Gastroesophageal sphincter (tissue), 4 donors: ENCODE results near the gene RNF8. TPM values are rescaled to one million over a fixed set of nuclear protein-coding genes. Genes with fewer than 3 reads are reported as not detected.
"Not testable (repeated sequence)": the region's sequence is repeated elsewhere in the genome, so short reads cannot be mapped to it uniquely, and the experiment has no call there.

Source experiments
- ATAC-seq: fragments of 150-250 bp; one replicate; pipeline ENCODE4 v1.9.1; 2016; ENCODE audit warnings: mild to moderate bottlenecking, moderate library complexity
- H3K27ac ChIP-seq, 4 donors: fragments of 200-600 bp; sonication (generic) in 3 of 4; 1 replicate in 3 of 4; 2 replicates in 1 of 4; pipeline ENCODE4 v1.5.1; 2016 to 2019
- H3K27me3 ChIP-seq: fragments of 200-600 bp; sonication (generic); one replicate; pipeline ENCODE4 v1.5.1; 2019
- H3K36me3 ChIP-seq, 2 donors: fragments of 200-600 bp; sonication (generic); one replicate each; pipeline ENCODE4 v1.5.1; 2019; ENCODE audit warnings: control low read depth in 1 of 2
- H3K4me1 ChIP-seq, 3 donors: fragments of 200-600 bp; sonication (generic); 1 replicate in 2 of 3; 2 replicates in 1 of 3; pipeline ENCODE4 v1.5.1; 2016 to 2019; ENCODE audit warnings: control low read depth in 2 of 3
- H3K4me3 ChIP-seq, 2 donors: fragments of 200-600 bp; sonication (generic); one replicate each; pipeline ENCODE4 v1.5.1; 2019; ENCODE audit warnings: mild to moderate bottlenecking in 1 of 2, moderate library complexity in 1 of 2
- H3K9me3 ChIP-seq, 3 donors: fragments of 200-600 bp; sonication (generic); one replicate each; pipeline ENCODE4 v1.5.1; 2017 to 2019; ENCODE audit warnings: control low read depth in 2 of 3
- CTCF ChIP-seq, 4 experiments: fragments of 200-600 bp in 2 of 4; fragments of 450-650 bp in 2 of 4; sonication (generic) in 1 of 4; IDR thresholded peaks; one replicate each; pipeline ENCODE4 v1.5.1; 2017 to 2019; ENCODE audit warnings: antibody characterized with exemption in 4 of 4, mild to moderate bottlenecking in 2 of 4, moderate library complexity in 2 of 4
- EP300 ChIP-seq: sonication (generic); formaldehyde crosslinking; IDR thresholded peaks from one replicate; pipeline ENCODE4 v1.6.1; 2017; ENCODE audit warnings: antibody characterized with exemption, mild to moderate bottlenecking
- POLR2A ChIP-seq, 2 donors: fragments of 450-650 bp; IDR thresholded peaks; one replicate each; pipeline ENCODE4 v1.6.1; 2017; ENCODE audit warnings: antibody characterized with exemption in 2 of 2, mild to moderate bottlenecking in 2 of 2, moderate library complexity in 1 of 2
- POLR2AphosphoS5 ChIP-seq: sonication (generic); formaldehyde crosslinking; IDR thresholded peaks from one replicate; pipeline ENCODE4 v1.6.1; 2017; ENCODE audit warnings: antibody characterized with exemption
- WGBS, 2 donors: methylation state at CpG; one replicate each; pipeline ENCODE4 v1.1.5; 2018; ENCODE audit warnings: low coverage in 1 of 2; 5-methylcytosine and 5-hydroxymethylcytosine counted together
- total RNA-seq, 4 donors: library from RNA; depleted of rRNA; stranded (reverse); fragments of >200 nt; gene quantifications; one replicate each; pipeline ENCODE4 v1.1.0, GENCODE V29; 2016

RNF8 gene
- total RNA-seq: 10 to 100 TPM in 3 of 4 donors, 1 to 10 TPM in 1; 10.0 to 21.5 (median 16.0) TPM

GRCh38 chr6:37353761-37354525 lies at the start of gene RNF8:
TSS of gene RNF8 (plus strand) at chr6:37353983. CDS start at chr6:37354165, 182 bp downstream.
- TF ChIP-seq CTCF (IDR thresholded peaks at IDR 0.05) (peak in 1 of 4 experiments; percentile 23), POLR2AphosphoS5 (peak; percentile 43), EP300 (no peak), POLR2A (IDR thresholded peaks at IDR 0.05) (peak; percentile 24 to 33)
- no peaks in the 10 kb centered on the region for H3K36me3 ChIP-seq
- ATAC-seq: peak; percentile 97
- H3K27me3 ChIP-seq: no peaks in the 10 kb centered on the region
- no peaks in the 10 kb centered on the region for H3K9me3 ChIP-seq
- 0% methylated on average over 17 to 21 of the region's 54 CpGs for WGBS, 2 donors
- H3K4me3 ChIP-seq: peak within 1 kb of the TSS; percentile 67 to 95
- H3K4me1 ChIP-seq: peaks cover 0 to 29% (median 7%) of the 10 kb centered on the region in 3 donors
- H3K27ac ChIP-seq: peak within 1 kb of the TSS in 3 of 4 donors; percentile 70 to 82 (median 73)

GRCh38 chr6:37304766-37305165 lies 49.0 kb upstream of the RNF8 start:
- Histone ChIP-seq H3K9me3 (no peaks in the 10 kb centered on the region), H3K4me3 (no peak overlapping the region), H3K36me3 (peaks cover 0 to 62% of the 10 kb centered on the region in 2 donors), H3K4me1 (peaks cover 0 to 20% (median 6%) of the 10 kb centered on the region in 3 donors), H3K27me3 (no peaks in the 10 kb centered on the region), H3K27ac (no peak overlapping the region)
- WGBS, 2 donors: 95 to 96% methylated on average over 4 to 5 of the region's 7 CpGs
- ATAC-seq: no peak
- TF ChIP-seq POLR2A (IDR thresholded peaks at IDR 0.05) (no peak), CTCF (IDR thresholded peaks at IDR 0.05) (no peak), EP300 (no peak), POLR2AphosphoS5 (no peak)

- peaks cover 0 to 20% (median 6%) of the 10 kb centered on the region in 3 donors for H3K4me1 ChIP-seq
- no peak for ATAC-seq
- no peak overlapping the region for H3K4me3 ChIP-seq
- H3K27ac ChIP-seq: no peak overlapping the region
- 79 to 81% methylated on average over 2 of the region's 4 CpGs for WGBS, 2 donors
- H3K36me3 ChIP-seq: peaks cover 0 to 55% of the 10 kb centered on the region in 2 donors
- no peaks in the 10 kb centered on the region for H3K9me3 ChIP-seq
- TF ChIP-seq EP300: no peak
- H3K27me3 ChIP-seq: no peaks in the 10 kb centered on the region
These were observed 47.9 kb upstream of the RNF8 start for GRCh38 chr6:37305841-37306425.

GRCh38 chr6:37306624-37307222 lies 47.1 kb upstream of the RNF8 start:
- WGBS, 2 donors: 86 to 96% methylated on average over 4 of the region's 4 CpGs
- no peak overlapping the region for H3K4me3 ChIP-seq
- H3K36me3 ChIP-seq: peaks cover 0 to 48% of the 10 kb centered on the region in 2 donors
- TF ChIP-seq EP300: no peak
- no peak for TF ChIP-seq POLR2AphosphoS5
- TF ChIP-seq CTCF (IDR thresholded peaks at IDR 0.05): no peak
- TF ChIP-seq POLR2A (IDR thresholded peaks at IDR 0.05): no peak
- ATAC-seq: no peak
- H3K4me1 ChIP-seq: peaks cover 0 to 20% (median 6%) of the 10 kb centered on the region in 3 donors
- H3K27me3 ChIP-seq: no peaks in the 10 kb centered on the region
- no peaks in the 10 kb centered on the region for H3K9me3 ChIP-seq
- H3K27ac ChIP-seq: no peak overlapping the region

DNA sequence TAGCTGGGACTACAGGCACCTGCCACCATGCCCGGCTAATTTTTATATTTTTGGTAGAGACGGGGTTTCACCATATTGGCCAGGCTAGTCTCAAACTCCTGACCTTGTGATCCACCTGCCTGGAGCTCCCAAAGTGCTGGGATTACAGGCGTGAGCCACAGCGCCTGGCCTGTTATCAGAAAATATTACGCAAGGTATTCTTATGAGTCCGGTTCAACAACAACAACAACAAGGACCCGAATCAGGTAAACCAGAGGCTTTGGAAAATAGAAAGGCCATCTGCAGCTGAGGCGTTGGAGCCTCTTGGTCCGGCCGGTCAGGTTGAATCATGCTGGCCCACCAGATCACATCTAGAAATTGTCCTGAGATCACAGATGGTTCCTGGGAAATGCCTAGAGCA lies 46.3 kb upstream of the RNF8 start:
- 60 to 93% methylated on average over 2 to 9 of the region's 10 CpGs for WGBS, 2 donors
- Histone ChIP-seq H3K4me1 (peaks cover 0 to 20% (median 6%) of the 10 kb centered on the region in 3 donors), H3K27ac (peak overlapping the region in 2 of 4 donors; percentile 59 to 69), H3K36me3 (peaks cover 0 to 46% of the 10 kb centered on the region in 2 donors)
- H3K9me3 ChIP-seq, H3K27me3 ChIP-seq, ATAC-seq, H3K4me3 ChIP-seq: not testable (repeated sequence)
